Urinary bladder (tissue), 4 donors: ENCODE measurements around the gene TM9SF3. TPM values are rescaled to one million over a fixed set of nuclear protein-coding genes. Genes with fewer than 3 reads are reported as not detected.

ENCODE experiments used
- DNase-seq: peaks from one replicate; pipeline ENCODE4 v3.0.0-alpha.2; 2015; ENCODE audit errors: extremely low spot score
- H3K27ac ChIP-seq: one replicate; pipeline ENCODE4 v1.5.1; 2013; ENCODE audit warnings: low read depth, mild to moderate bottlenecking, moderate library complexity
- H3K36me3 ChIP-seq: one replicate; pipeline ENCODE4 v1.6.1; 2013; ENCODE audit warnings: mild to moderate bottlenecking, moderate library complexity; ENCODE audit not compliant: insufficient read depth
- H3K4me1 ChIP-seq: one replicate; pipeline ENCODE4 v1.6.1; 2013; ENCODE audit warnings: mild to moderate bottlenecking, moderate library complexity; ENCODE audit not compliant: insufficient read depth
- H3K4me3 ChIP-seq: one replicate; pipeline ENCODE4 v1.5.1; 2013; ENCODE audit warnings: low read depth, low read length
- WGBS: extraction: QIAGEN DNeasy Blood & Tissue Kit; methylation state at CpG from one replicate; pipeline ENCODE4 v1.1.7; 2013; 5-methylcytosine and 5-hydroxymethylcytosine counted together
- polyA plus RNA-seq: library from polyadenylated mRNA; stranded (reverse); fragments of 200-250 nt; gene quantifications from one replicate; pipeline ENCODE4 v1.2.3, GENCODE V29; 2013
- small RNA-seq: library from RNA; depleted of rRNA; stranded (forward); fragments of <200 nt; gene quantifications from one replicate; pipeline ENCODE3, GENCODE V24; 2014
- total RNA-seq: library from RNA; depleted of rRNA; stranded (reverse); fragments of >200 nt; gene quantifications from one replicate; pipeline ENCODE4 v1.2.3, GENCODE V29; 2014
- donor health status: healthy with polysubstance abuse.
- donor health status: healthy.

TM9SF3 gene
- total and polyA plus RNA-seq, 2 donors: 55.2 to 156 TPM

DNA sequence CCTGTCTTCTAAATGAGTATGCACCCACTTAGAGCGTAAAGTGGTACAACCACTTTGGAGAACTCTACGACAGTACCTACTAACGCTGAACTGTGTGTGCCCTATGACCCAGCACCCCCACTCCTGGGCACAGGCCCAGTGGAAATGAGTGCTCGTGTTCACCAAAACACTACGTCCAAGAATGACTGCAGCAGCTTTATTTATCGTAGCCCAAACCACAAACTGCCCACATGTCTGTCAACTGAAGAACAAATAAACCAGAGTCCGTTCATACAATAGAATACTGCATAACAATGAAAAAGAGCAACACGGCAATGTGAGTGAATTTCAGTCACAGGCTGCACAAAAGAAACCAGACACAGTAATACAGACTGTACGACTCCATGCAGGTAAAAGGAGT lies 108.5 kb downstream of the TM9SF3 start:
- DNase-seq: no peak
- H3K36me3 ChIP-seq: no peaks in the 10 kb centered on the region
- 76% methylated on average over 9 of the region's 9 CpGs for WGBS
- H3K4me3 ChIP-seq: no peak overlapping the region
- H3K4me1 ChIP-seq: no peaks in the 10 kb centered on the region
- H3K27ac ChIP-seq: no peak overlapping the region

DNA sequence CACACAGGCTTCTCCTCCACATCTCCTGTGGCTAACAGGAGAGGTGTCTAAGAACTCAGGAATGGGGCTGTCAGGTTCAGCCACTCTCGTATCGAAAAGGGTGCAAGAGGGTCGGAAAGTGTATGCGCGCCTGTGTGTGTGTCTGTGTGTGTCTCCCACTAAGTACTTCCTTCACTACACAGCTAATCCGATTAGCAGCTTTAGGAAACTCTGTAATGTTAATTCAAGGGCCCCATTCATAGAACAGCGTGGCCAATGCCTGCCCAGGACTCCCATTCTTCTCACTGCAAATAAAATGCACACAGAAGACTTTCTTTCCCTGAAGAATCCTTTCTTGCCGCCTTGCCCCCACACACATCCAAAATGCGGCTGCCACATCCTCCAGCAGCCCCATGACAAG lies 112.9 kb downstream of the TM9SF3 start:
- no peaks in the 10 kb centered on the region for H3K4me1 ChIP-seq
- no peak overlapping the region for H3K4me3 ChIP-seq
- H3K27ac ChIP-seq: no peak overlapping the region
- H3K36me3 ChIP-seq: no peaks in the 10 kb centered on the region
- WGBS: 70% methylated on average over 9 of the region's 9 CpGs
- no peak for DNase-seq

DNA sequence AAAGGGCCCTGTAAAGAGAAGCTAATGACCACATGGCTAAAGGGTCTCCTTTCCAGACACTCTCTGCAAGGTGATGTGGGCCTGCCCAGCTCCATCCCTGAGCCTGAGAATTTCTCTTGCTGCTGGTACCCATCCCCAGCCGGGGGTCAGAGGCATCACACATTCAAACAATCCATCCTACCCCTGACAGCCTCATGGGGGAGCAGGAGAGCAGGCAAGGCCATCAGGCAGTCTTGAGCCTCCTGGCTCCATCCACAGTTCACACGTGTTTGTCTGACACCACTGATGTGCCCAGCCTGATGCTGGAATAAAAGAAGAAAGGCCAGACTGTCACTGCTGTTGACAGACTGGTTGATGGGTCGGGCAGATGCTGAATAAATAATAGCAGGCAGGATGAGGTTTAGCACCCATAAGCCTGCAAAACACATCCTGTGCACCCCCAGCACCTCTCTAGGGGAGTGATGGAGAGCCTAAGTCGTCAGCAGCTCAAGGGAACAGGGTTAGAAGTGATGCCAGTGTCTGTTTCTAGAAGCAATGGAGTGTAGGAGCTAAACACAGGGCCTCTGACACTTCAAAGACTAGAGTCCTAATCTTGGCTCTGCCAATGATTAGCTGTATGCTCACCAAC lies 116.6 kb downstream of the TM9SF3 start:
- Histone ChIP-seq H3K36me3 (no peaks in the 10 kb centered on the region), H3K27ac (no peak overlapping the region), H3K4me1 (no peaks in the 10 kb centered on the region), H3K4me3 (no peak overlapping the region)
- 24% methylated on average over 4 of the region's 4 CpGs for WGBS
- DNase-seq: no peak

DNA sequence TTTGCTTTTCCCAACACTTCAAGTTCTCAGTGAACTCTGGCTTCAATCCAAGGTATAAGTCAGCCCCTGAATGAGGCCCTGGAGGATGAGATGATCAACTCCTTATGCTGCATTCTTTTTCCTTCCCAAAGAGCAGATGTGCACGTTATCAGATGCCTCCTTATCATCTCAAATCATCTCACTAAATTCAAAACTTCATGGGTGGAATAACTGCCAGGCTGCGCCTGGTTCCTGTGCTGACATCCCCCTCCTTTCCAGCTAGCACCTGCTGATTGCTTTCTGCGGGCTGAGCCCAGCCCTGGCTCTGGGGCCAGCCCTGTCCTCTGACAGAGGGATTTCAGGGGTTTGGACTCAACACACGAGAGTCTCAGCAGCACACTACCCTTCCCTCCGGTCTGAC lies 118.0 kb downstream of the TM9SF3 start:
- Histone ChIP-seq H3K36me3 (no peaks in the 10 kb centered on the region), H3K27ac (no peak overlapping the region), H3K4me3 (no peak overlapping the region), H3K4me1 (no peaks in the 10 kb centered on the region)
- DNase-seq: peak; percentile 25
- WGBS: 38% methylated on average over 5 of the region's 5 CpGs

Small RNAs within 50 kb of the gene (small RNA-seq; reads per million reads assigned to genes)
- gene RNA5SP324: not detected

Other genes with a start within 250 kb of the TM9SF3 start
- gene OPALIN, start 228.0 kb downstream of the TM9SF3 start, total RNA-seq: not detected
- not detected for gene OPALIN, start 228.0 kb downstream of the TM9SF3 start, polyA plus RNA-seq
- 0.90 TPM for gene TLL2, start 73.1 kb downstream of the TM9SF3 start, total RNA-seq
- 0.22 TPM for gene TLL2, start 73.1 kb downstream of the TM9SF3 start, polyA plus RNA-seq
- gene PIK3AP1, start 133.5 kb upstream of the TM9SF3 start, total RNA-seq: 6.6 TPM
- gene PIK3AP1, start 133.5 kb upstream of the TM9SF3 start, polyA plus RNA-seq: 3.7 TPM
- 91.7 TPM for gene LCOR, start 245.3 kb upstream of the TM9SF3 start, total RNA-seq
- gene LCOR, start 245.3 kb upstream of the TM9SF3 start, polyA plus RNA-seq: 3.2 TPM